ENCODE results near the gene HNRNPC. TPM values are rescaled to one million over a fixed set of nuclear protein-coding genes. Genes with fewer than 3 reads are reported as not detected.
"Not testable (repeated sequence)": the region's sequence is repeated elsewhere in the genome, so short reads cannot be mapped to it uniquely, and the experiment has no call there.

HNRNPC gene
- polyA plus RNA-seq, 3 donors: 1,019 to 1,090 (median 1,089) TPM

- no peak for DNase-seq (ENCODE audit: low read depth in 3 of 3, low spot score in 2 of 3)
These were observed 6.1 kb upstream of the HNRNPC start for GRCh38 chr14:21275261-21275858.

GRCh38 chr14:21272661-21273060, 3.4 kb upstream of the HNRNPC start:
- not testable (repeated sequence) for DNase-seq (ENCODE audit: low read depth in 3 of 3, low spot score in 2 of 3)

GRCh38 chr14:21268617-21269251, 508 bp downstream of the HNRNPC start:
- peak in 2 of 3 donors; percentile 47 to 55 for DNase-seq (ENCODE audit: low read depth in 3 of 3, low spot score in 2 of 3)

GRCh38 chr14:21267886-21268616, 1.2 kb downstream of the HNRNPC start:
- no peak for DNase-seq (ENCODE audit: low read depth in 3 of 3, low spot score in 2 of 3)

- DNase-seq (ENCODE audit: low read depth in 3 of 3, low spot score in 2 of 3): no peak
These were observed 1.8 kb downstream of the HNRNPC start for GRCh38 chr14:21267431-21267845.

GRCh38 chr14:21264025-21264801, 5.0 kb downstream of the HNRNPC start:
- no peak for DNase-seq (ENCODE audit: low read depth in 3 of 3, low spot score in 2 of 3)

GRCh38 chr14:21263284-21264024, 5.8 kb downstream of the HNRNPC start:
- no peak for DNase-seq (ENCODE audit: low read depth in 3 of 3, low spot score in 2 of 3)

- DNase-seq (ENCODE audit: low read depth in 3 of 3, low spot score in 2 of 3): no peak
These were observed 6.8 kb downstream of the HNRNPC start for GRCh38 chr14:21262410-21262809.

- no peak for DNase-seq (ENCODE audit: low read depth in 3 of 3, low spot score in 2 of 3)
These were observed 7.4 kb downstream of the HNRNPC start for GRCh38 chr14:21261824-21262223.

- DNase-seq (ENCODE audit: low read depth in 3 of 3, low spot score in 2 of 3): no peak
These were observed 10.1 kb downstream of the HNRNPC start for GRCh38 chr14:21258889-21259787.

- no peak for DNase-seq (ENCODE audit: low read depth in 3 of 3, low spot score in 2 of 3)
These were observed 11.0 kb downstream of the HNRNPC start for GRCh38 chr14:21258005-21258888.

GRCh38 chr14:21257394-21257909, 11.8 kb downstream of the HNRNPC start:
- DNase-seq (ENCODE audit: low read depth in 3 of 3, low spot score in 2 of 3): no peak

- no peak for DNase-seq (ENCODE audit: low read depth in 3 of 3, low spot score in 2 of 3)
These were observed 12.5 kb downstream of the HNRNPC start for GRCh38 chr14:21256539-21257393.

- not testable (repeated sequence) for DNase-seq (ENCODE audit: low read depth in 3 of 3, low spot score in 2 of 3)
These were observed 13.2 kb downstream of the HNRNPC start for GRCh38 chr14:21256102-21256447.

GRCh38 chr14:21255385-21256101, 13.7 kb downstream of the HNRNPC start:
- DNase-seq (ENCODE audit: low read depth in 3 of 3, low spot score in 2 of 3): no peak

GRCh38 chr14:21252149-21252548, 17.1 kb downstream of the HNRNPC start:
- no peak for DNase-seq (ENCODE audit: low read depth in 3 of 3, low spot score in 2 of 3)

GRCh38 chr14:21251215-21251614, 18.0 kb downstream of the HNRNPC start:
- no peak for DNase-seq (ENCODE audit: low read depth in 3 of 3, low spot score in 2 of 3)
